ENCODE data around the gene BSPRY.
A peak's percentile ranks its signal among the peaks of the same experiment; 100 is the strongest.

BSPRY gene

DNA sequence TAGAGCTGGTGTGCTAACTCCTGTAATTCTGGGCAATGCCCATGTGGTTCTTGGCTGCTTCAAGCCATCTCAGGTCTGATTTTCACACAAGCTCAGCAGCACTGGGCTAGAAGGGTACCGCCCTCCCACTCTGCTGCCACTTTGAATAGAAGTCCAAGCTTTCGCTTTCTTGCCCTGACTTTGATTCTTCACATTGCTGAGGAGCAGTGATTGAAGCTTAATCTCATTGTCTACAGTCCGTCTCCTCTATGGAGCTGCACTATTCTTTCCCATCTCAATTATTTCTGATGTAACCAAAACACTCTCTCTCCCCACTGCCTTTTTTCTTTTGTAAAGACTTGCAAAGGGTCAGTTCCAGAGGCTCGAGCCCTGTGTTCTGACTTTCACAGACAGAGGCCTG is 33.3 kb upstream of the BSPRY start:
- Histone ChIP-seq H3K9ac (ENCODE audit: low read depth, low read length) (no peak overlapping the region), H3K36me3 (ENCODE audit: insufficient read depth, low read length) (no peaks in the 10 kb centered on the region), H3K4me3 (ENCODE audit: low read length) (no peak overlapping the region), H3K9me3 (ENCODE audit: insufficient read depth, low read depth, low read length) (no peaks in the 10 kb centered on the region), H3K27ac (ENCODE audit: low read depth, low read length) (no peak overlapping the region), H3K4me1 (ENCODE audit: insufficient read depth, low read length) (no peaks in the 10 kb centered on the region), H3K27me3 (ENCODE audit: insufficient read depth, low read length) (no peaks in the 10 kb centered on the region)
- 90% methylated on average over 4 of the region's 4 CpGs for WGBS

DNA sequence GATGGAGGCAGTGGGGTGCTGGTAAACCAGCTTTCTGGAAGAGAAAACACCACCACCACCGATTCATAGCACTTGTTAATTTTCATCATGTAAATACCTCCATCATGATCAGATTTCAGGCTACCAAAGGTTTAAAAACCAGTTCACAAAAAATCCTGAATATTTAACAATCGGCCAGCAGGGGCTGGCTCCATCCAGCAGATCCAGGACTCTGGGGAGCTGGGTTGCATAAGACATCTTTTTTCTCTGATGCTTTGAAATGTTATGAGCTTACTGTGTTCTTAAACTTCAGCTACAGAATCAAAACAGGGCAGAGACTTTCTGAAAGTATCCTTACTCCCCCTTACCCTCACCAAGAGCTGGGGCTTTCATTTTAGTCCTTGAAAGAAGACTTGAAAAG is 31.6 kb upstream of the BSPRY start:
- no peaks in the 10 kb centered on the region for H3K27me3 ChIP-seq (ENCODE audit: insufficient read depth, low read length)
- no peak overlapping the region for H3K9ac ChIP-seq (ENCODE audit: low read depth, low read length)
- H3K36me3 ChIP-seq (ENCODE audit: insufficient read depth, low read length) = no peaks in the 10 kb centered on the region
- 68% methylated on average over 2 of the region's 2 CpGs for WGBS
- no peaks in the 10 kb centered on the region for H3K4me1 ChIP-seq (ENCODE audit: insufficient read depth, low read length)
- H3K4me3 ChIP-seq (ENCODE audit: low read length) = no peak overlapping the region
- H3K9me3 ChIP-seq (ENCODE audit: insufficient read depth, low read depth, low read length) = no peaks in the 10 kb centered on the region
- H3K27ac ChIP-seq (ENCODE audit: low read depth, low read length) = no peak overlapping the region

DNA sequence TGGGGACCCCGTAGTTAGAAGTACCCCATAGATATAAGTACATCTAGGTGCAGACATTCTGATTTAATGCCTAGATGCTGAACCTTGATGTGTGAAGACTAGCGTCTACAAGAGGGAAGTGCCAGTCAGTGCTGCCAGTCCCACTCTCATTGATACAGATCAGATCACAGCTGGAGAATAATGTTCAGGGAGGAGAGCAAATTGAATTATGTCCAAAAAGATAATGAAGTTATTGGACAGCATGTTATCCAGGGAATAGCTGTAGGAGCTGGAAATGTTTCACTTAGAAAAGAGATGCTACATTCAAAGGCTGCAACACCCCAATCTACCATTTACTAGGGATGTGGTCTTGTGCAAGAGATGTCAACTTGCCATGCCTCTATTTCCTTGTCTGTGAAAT is 30.3 kb upstream of the BSPRY start:
- no peaks in the 10 kb centered on the region for H3K27me3 ChIP-seq (ENCODE audit: insufficient read depth, low read length)
- no peak overlapping the region for H3K9ac ChIP-seq (ENCODE audit: low read depth, low read length)
- H3K4me3 ChIP-seq (ENCODE audit: low read length) = no peak overlapping the region
- H3K36me3 ChIP-seq (ENCODE audit: insufficient read depth, low read length) = no peaks in the 10 kb centered on the region
- no peaks in the 10 kb centered on the region for H3K4me1 ChIP-seq (ENCODE audit: insufficient read depth, low read length)
- WGBS = 82% methylated on average over 2 of the region's 2 CpGs
- H3K9me3 ChIP-seq (ENCODE audit: insufficient read depth, low read depth, low read length) = no peaks in the 10 kb centered on the region
- H3K27ac ChIP-seq (ENCODE audit: low read depth, low read length) = no peak overlapping the region

DNA sequence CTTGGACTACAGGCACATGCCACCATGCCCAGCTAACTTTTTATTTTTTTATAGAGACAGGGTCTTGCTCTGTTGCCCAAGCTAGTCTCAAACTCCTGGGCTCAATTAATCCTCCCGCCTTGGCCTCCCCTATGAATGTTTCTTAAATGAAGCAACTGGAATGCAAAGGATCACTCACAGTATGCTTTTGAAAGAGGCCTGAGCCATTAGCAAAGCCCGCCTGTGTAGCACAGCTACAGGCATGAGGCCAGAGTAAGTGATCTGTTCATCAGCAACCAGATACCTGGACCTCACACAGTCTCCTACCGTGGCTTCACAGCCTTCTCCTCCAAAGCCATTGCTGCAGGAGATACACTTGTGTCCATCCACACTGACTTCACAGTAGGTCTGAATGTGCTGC is 29.3 kb upstream of the BSPRY start:
- Histone ChIP-seq H3K9me3 (ENCODE audit: insufficient read depth, low read depth, low read length) (no peaks in the 10 kb centered on the region), H3K9ac (ENCODE audit: low read depth, low read length) (no peak overlapping the region), H3K36me3 (ENCODE audit: insufficient read depth, low read length) (no peaks in the 10 kb centered on the region), H3K4me1 (ENCODE audit: insufficient read depth, low read length) (no peaks in the 10 kb centered on the region), H3K27me3 (ENCODE audit: insufficient read depth, low read length) (no peaks in the 10 kb centered on the region), H3K27ac (ENCODE audit: low read depth, low read length) (no peak overlapping the region), H3K4me3 (ENCODE audit: low read length) (no peak overlapping the region)
- WGBS = 89% methylated on average over 3 of the region's 3 CpGs

DNA sequence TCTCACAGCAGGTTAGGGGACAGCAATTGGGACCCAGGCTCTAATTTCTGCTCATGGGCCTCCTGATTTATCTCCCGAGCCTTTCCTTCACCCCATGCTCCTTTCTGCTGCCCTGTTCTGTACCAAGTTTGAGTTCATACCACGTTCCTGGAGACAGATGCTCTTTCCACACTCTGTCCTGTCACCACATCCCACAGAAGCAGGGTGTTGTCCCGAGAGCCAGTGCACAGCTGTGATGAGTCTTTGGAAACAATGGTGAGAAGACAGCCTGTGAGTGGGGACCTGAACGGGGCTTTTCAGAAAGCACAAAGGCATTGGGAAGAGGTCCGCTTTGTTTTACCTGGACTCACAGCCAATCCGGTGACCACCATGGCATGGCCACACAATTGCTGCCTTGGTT is 26.7 kb upstream of the BSPRY start:
- Histone ChIP-seq H3K27ac (ENCODE audit: low read depth, low read length) (no peak overlapping the region), H3K4me3 (ENCODE audit: low read length) (no peak overlapping the region), H3K9me3 (ENCODE audit: insufficient read depth, low read depth, low read length) (no peaks in the 10 kb centered on the region), H3K4me1 (ENCODE audit: insufficient read depth, low read length) (no peaks in the 10 kb centered on the region), H3K27me3 (ENCODE audit: insufficient read depth, low read length) (no peaks in the 10 kb centered on the region), H3K36me3 (ENCODE audit: insufficient read depth, low read length) (no peaks in the 10 kb centered on the region), H3K9ac (ENCODE audit: low read depth, low read length) (no peak overlapping the region)
- 81% methylated on average over 6 of the region's 6 CpGs for WGBS

DNA sequence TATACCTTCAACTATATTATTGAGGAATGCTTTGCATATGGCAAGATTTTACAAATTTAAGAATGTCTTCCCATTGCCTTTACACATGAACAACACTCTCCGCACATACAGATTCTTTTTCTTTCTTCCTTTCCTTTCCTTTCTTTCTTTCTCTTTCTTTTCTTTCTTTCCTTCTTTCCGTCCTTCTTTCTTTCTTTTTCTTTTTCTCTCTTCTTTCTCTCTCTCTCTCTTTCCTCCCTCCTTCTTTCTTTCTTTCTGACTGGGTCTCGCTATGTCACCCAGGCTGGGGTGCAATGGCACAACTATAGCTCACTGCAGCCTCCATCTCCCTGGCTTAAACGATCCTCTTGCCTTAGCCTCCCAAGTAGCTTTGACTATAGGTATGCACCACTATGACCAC is 23.1 kb upstream of the BSPRY start:
- no peak overlapping the region for H3K9ac ChIP-seq (ENCODE audit: low read depth, low read length)
- H3K4me1 ChIP-seq (ENCODE audit: insufficient read depth, low read length) = no peaks in the 10 kb centered on the region
- H3K36me3 ChIP-seq (ENCODE audit: insufficient read depth, low read length) = no peaks in the 10 kb centered on the region
- H3K27ac ChIP-seq (ENCODE audit: low read depth, low read length) = no peak overlapping the region
- 90% methylated on average over 4 of the region's 4 CpGs for whole genome bisulfite sequencing
- no peak overlapping the region for H3K4me3 ChIP-seq (ENCODE audit: low read length)
- no peaks in the 10 kb centered on the region for H3K27me3 ChIP-seq (ENCODE audit: insufficient read depth, low read length)
- H3K9me3 ChIP-seq (ENCODE audit: insufficient read depth, low read depth, low read length) = no peaks in the 10 kb centered on the region

DNA sequence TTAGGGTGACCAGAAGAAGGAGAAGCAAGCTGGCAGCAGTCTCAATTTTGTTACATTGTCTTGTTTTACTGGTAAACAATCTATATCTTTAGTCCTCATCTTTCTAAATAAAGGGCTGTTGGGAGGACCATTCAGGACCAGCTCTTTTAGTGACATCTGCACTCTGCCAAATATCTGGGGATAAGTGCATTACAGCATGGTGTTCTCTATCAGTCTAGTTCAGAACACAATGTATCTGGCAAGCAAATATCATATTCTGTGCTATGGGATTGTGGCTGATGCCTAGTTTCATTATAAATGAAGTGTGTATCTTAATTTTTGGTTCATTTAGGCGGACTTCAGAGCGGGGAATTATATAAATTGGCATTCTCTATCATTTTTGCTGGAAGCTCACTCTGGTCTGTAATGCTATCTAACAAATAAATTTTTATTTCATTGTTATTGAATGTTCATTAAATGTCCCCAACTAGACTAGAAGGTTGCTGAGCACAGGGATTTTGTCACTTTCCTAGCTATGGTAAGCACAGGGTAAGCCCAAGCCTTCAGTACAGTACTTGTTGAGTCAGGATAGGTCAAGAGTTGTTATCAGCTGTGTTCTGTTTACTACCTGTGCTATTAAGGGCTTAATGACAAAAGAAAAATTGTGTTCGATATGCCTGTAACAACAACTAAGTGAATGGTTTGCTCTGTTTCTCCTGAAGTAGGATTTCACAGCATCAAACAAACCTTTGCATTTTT is 21.1 kb upstream of the BSPRY start:
- WGBS = 93% methylated on average over 3 of the region's 3 CpGs

DNA sequence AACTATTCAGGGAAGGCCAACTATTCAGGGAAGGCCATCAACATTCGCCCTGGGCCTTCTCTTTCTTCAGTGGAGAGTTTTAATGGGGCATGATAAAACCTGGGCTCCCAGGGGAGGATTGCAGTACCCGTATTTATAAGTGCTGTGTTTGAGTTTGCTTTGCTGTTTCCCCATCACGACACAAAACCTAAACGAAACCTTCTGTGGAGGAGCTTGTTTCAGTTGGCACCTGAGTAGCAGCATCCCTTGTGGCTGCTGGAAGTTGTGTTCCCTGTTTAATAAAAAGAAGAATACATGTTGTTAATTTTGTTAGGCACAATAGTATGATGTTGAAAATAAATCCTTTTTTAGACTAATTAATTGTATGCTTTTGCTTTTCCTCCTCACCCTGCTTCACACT is 17.6 kb upstream of the BSPRY start:
- H3K36me3 ChIP-seq (ENCODE audit: insufficient read depth, low read length) = no peaks in the 10 kb centered on the region
- no peak overlapping the region for H3K9ac ChIP-seq (ENCODE audit: low read depth, low read length)
- no peak overlapping the region for H3K27ac ChIP-seq (ENCODE audit: low read depth, low read length)
- WGBS = 90% methylated on average over 4 of the region's 4 CpGs
- no peak overlapping the region for H3K4me3 ChIP-seq (ENCODE audit: low read length)
- H3K27me3 ChIP-seq (ENCODE audit: insufficient read depth, low read length) = no peaks in the 10 kb centered on the region
- H3K9me3 ChIP-seq (ENCODE audit: insufficient read depth, low read depth, low read length) = no peaks in the 10 kb centered on the region
- H3K4me1 ChIP-seq (ENCODE audit: insufficient read depth, low read length) = no peaks in the 10 kb centered on the region

More for the DNA sequence above, 21.1 kb upstream of the BSPRY start:
- Histone ChIP-seq H3K36me3 (ENCODE audit: insufficient read depth, low read length) (no peaks in the 10 kb centered on the region), H3K4me3 (ENCODE audit: low read length) (no peak overlapping the region), H3K9me3 (ENCODE audit: insufficient read depth, low read depth, low read length) (no peaks in the 10 kb centered on the region), H3K27ac (ENCODE audit: low read depth, low read length) (no peak overlapping the region), H3K4me1 (ENCODE audit: insufficient read depth, low read length) (no peaks in the 10 kb centered on the region), H3K9ac (ENCODE audit: low read depth, low read length) (no peak overlapping the region), H3K27me3 (ENCODE audit: insufficient read depth, low read length) (no peaks in the 10 kb centered on the region)

DNA sequence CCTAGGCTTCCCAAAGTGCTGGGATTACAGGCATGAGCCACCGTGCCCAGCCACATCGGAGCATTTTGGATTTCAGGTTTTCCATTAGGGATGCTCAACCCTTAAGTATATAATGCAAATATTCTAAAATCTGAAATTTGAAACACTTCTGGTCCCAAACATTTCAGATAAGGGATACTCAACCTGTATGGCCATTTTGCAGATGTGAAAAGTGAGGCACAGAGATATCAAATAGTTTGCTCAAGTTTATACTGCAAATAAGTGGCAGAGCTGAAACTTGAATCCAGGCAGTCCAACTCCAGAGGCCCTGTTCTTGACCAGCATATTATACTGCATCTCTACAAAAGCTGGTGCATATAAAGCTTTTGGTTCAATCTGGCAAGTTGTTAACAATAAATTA is 11.6 kb upstream of the BSPRY start:
- Histone ChIP-seq H3K27ac (ENCODE audit: low read depth, low read length) (no peak overlapping the region), H3K9ac (ENCODE audit: low read depth, low read length) (no peak overlapping the region), H3K9me3 (ENCODE audit: insufficient read depth, low read depth, low read length) (no peaks in the 10 kb centered on the region), H3K36me3 (ENCODE audit: insufficient read depth, low read length) (no peaks in the 10 kb centered on the region), H3K4me1 (ENCODE audit: insufficient read depth, low read length) (no peaks in the 10 kb centered on the region), H3K4me3 (ENCODE audit: low read length) (no peak overlapping the region), H3K27me3 (ENCODE audit: insufficient read depth, low read length) (peaks cover 10% of the 10 kb centered on the region)
- 91% methylated on average over 2 of the region's 2 CpGs for WGBS

DNA sequence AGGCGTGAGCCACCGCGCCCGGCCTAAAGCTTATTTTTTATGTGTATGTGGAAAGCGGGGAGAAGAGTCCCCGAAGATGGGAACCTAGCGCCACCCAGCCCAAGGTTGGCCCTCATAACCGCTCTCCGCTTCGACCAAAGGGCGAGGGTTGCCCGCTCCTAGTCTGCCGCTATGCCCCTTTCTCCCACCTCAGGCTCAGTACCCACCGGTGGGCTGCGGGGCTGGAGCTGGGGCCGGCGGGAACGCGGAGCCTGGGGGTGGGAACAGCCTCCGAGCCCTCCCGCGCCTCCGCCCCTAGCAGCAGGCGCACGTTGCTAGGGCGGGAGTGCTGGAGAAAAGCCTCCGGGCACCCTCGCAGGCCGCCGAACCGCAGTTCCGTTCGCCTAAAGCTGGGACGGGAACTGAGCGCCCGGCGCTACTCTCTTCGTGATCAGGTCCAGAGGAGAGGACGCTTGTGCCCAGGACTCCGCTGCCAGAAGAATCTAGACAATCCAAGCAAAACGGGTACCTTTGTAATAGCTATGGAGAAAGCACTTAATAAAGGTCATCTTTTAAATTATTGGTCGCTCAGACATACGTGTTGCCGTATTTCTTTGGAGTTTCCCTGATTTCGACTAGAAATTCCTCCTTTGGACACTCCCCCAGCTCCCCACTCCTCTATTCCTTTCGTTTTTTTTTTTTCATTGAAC is 9.2 kb upstream of the BSPRY start, which contains the start of gene WDR31:
Gene WDR31 (minus strand): TSS at position 265 of the 689 bp plus-strand sequence. CDS start 8,253 bp downstream, outside the sequence.
- no peaks in the 10 kb centered on the region for H3K9me3 ChIP-seq (ENCODE audit: insufficient read depth, low read depth, low read length)
- H3K9ac ChIP-seq (ENCODE audit: low read depth, low read length) = peak within 1 kb of the TSS; percentile 67
- H3K4me1 ChIP-seq (ENCODE audit: insufficient read depth, low read length) = no peaks in the 10 kb centered on the region
- H3K36me3 ChIP-seq (ENCODE audit: insufficient read depth, low read length) = no peaks in the 10 kb centered on the region
- 1% methylated on average over 46 of the region's 46 CpGs for WGBS
- H3K27ac ChIP-seq (ENCODE audit: low read depth, low read length) = no peak within 1 kb of the TSS; the same call in 1 of the 2 replicates
- peaks cover 10% of the 10 kb centered on the region for H3K27me3 ChIP-seq (ENCODE audit: insufficient read depth, low read length)
- H3K4me3 ChIP-seq (ENCODE audit: low read length) = peak within 1 kb of the TSS; percentile 74

DNA sequence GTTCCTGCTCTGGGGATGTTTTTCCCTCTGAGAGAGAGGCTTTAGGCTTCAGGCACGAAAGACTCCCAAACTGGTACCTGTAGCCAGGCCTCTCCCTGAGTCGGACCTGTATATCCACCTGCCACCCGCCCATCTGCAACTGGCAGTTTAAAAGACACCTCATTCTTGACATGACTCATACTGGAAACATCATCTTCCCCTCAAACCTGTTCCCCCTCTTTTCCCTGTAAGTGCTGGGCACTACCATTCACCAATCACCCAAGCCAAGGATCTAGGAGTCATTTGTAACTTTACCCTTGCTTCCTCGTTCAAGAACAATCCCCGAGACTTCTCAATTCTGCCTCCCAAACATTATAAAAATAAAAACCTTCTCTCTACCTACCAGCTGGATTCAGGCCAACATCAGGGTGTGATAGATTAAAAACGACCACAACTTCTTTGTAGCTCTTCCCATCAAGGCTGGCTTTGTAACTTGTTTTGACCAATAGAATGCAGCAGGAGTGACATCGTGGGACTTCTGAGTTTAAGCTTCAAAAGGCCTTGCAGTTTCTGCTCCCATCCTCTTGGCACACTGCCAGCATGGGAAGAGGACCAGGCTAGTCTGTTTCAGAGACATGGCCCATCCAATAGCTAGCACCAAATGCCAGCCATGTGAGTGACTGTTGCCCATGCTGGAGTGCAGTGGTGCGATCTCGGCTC is 7.5 kb upstream of the BSPRY start:
- H3K4me3 ChIP-seq (ENCODE audit: low read length) = no peak overlapping the region
- no peak overlapping the region for H3K27ac ChIP-seq (ENCODE audit: low read depth, low read length)
- H3K27me3 ChIP-seq (ENCODE audit: insufficient read depth, low read length) = peaks cover 10% of the 10 kb centered on the region
- no peaks in the 10 kb centered on the region for H3K4me1 ChIP-seq (ENCODE audit: insufficient read depth, low read length)
- 79% methylated on average over 9 of the region's 9 CpGs for WGBS
- no peaks in the 10 kb centered on the region for H3K9me3 ChIP-seq (ENCODE audit: insufficient read depth, low read depth, low read length)
- no peak overlapping the region for H3K9ac ChIP-seq (ENCODE audit: low read depth, low read length)
- no peaks in the 10 kb centered on the region for H3K36me3 ChIP-seq (ENCODE audit: insufficient read depth, low read length)

All from HUES64 (cell line).